ENCODE measurements around the gene SARM1. TPM values are rescaled to one million over a fixed set of nuclear protein-coding genes. Genes with fewer than 3 reads are reported as not detected.
A peak's percentile ranks its signal among the peaks of the same experiment; 100 is the strongest.
"Not testable (repeated sequence)": the region's sequence is repeated elsewhere in the genome, so short reads cannot be mapped to it uniquely, and the experiment has no call there.

SARM1 gene
- total RNA-seq, 4 donors from 2014 or later, result 5.3 to 24.4 (median 17.2) TPM

- H3K27me3 ChIP-seq, result no peaks in the 10 kb centered on the region
- H3K4me1 ChIP-seq, result no peaks in the 10 kb centered on the region
- no peaks in the 10 kb centered on the region for H3K9me3 ChIP-seq
- no peaks in the 10 kb centered on the region for H3K36me3 ChIP-seq
- no peak overlapping the region for H3K27ac ChIP-seq
- TF ChIP-seq POLR2A (IDR thresholded peaks at IDR 0.05) (no peak), CTCF (IDR thresholded peaks at IDR 0.05) (peak in 1 of 4 experiments; percentile 21)
- intact Hi-C loops (cut with DNase I; ENCODE audit: low total_unique reads), result no loop called here
- no peak overlapping the region for H3K4me3 ChIP-seq
- DNase-seq, result no peak
Measured at GRCh38 chr17:28416703-28417311, 45.3 kb downstream of the SARM1 start.

GRCh38 chr17:28421787-28422305 lies 50.4 kb downstream of the SARM1 start:
- Histone ChIP-seq H3K4me3 (no peak overlapping the region), H3K4me1 (no peaks in the 10 kb centered on the region), H3K36me3 (no peaks in the 10 kb centered on the region), H3K27me3 (no peaks in the 10 kb centered on the region), H3K9me3 (no peaks in the 10 kb centered on the region), H3K27ac (no peak overlapping the region)
- TF ChIP-seq POLR2A (IDR thresholded peaks at IDR 0.05), result no peak
- TF ChIP-seq CTCF (IDR thresholded peaks at IDR 0.05), result no peak
- intact Hi-C loops (cut with DNase I; ENCODE audit: low total_unique reads), result no loop called here
- no peak for DNase-seq

- Histone ChIP-seq H3K27ac (no peak overlapping the region), H3K9me3 (no peaks in the 10 kb centered on the region), H3K4me3 (no peak overlapping the region), H3K4me1 (no peaks in the 10 kb centered on the region), H3K36me3 (no peaks in the 10 kb centered on the region), H3K27me3 (no peaks in the 10 kb centered on the region)
- no peak for TF ChIP-seq POLR2A (IDR thresholded peaks at IDR 0.05)
- DNase-seq, result no peak
- intact Hi-C loops (cut with DNase I; ENCODE audit: low total_unique reads), result no loop called here
Measured at GRCh38 chr17:28425206-28425605, 53.7 kb downstream of the SARM1 start.

GRCh38 chr17:28426081-28426519 lies 54.6 kb downstream of the SARM1 start:
- TF ChIP-seq CTCF (IDR thresholded peaks at IDR 0.05), result peak in 1 of 4 experiments; percentile 7
- no peak for TF ChIP-seq POLR2A (IDR thresholded peaks at IDR 0.05)
- H3K27ac ChIP-seq, result no peak overlapping the region
- H3K4me1 ChIP-seq, result no peaks in the 10 kb centered on the region
- DNase-seq, result no peak
- intact Hi-C loops (cut with DNase I; ENCODE audit: low total_unique reads), result no loop called here
- no peaks in the 10 kb centered on the region for H3K9me3 ChIP-seq
- H3K27me3 ChIP-seq, result no peaks in the 10 kb centered on the region
- H3K4me3 ChIP-seq, result no peak overlapping the region
- H3K36me3 ChIP-seq, result no peaks in the 10 kb centered on the region

- Histone ChIP-seq H3K27me3 (no peaks in the 10 kb centered on the region), H3K27ac (no peak overlapping the region), H3K9me3 (no peaks in the 10 kb centered on the region), H3K36me3 (no peaks in the 10 kb centered on the region), H3K4me1 (no peaks in the 10 kb centered on the region), H3K4me3 (no peak overlapping the region)
- TF ChIP-seq CTCF (IDR thresholded peaks at IDR 0.05), result no peak
- no peak for TF ChIP-seq POLR2A (IDR thresholded peaks at IDR 0.05)
- intact Hi-C loops (cut with DNase I; ENCODE audit: low total_unique reads), result no loop called here
- no peak for DNase-seq
Measured at GRCh38 chr17:28427371-28427770, 55.9 kb downstream of the SARM1 start.

GRCh38 chr17:28427982-28428381 lies 56.5 kb downstream of the SARM1 start:
- H3K27me3 ChIP-seq; H3K4me1 ChIP-seq; H3K27ac ChIP-seq; H3K36me3 ChIP-seq; H3K4me3 ChIP-seq; DNase-seq; H3K9me3 ChIP-seq; intact Hi-C loops (cut with DNase I; ENCODE audit: low total_unique reads): not testable (repeated sequence)
